Skeletal muscle satellite cell (primary cell): Measurements from ENCODE around the gene SLC18A3.

Experiments used
- H3K27me3 ChIP-seq: 2 replicates; pipeline ENCODE4 v1.7.0; 2013; ENCODE audit warnings: low read length; ENCODE audit not compliant: control insufficient read depth, insufficient read depth
- H3K36me3 ChIP-seq: 2 replicates; pipeline ENCODE4 v1.7.0; 2013; ENCODE audit warnings: mild to moderate bottlenecking, control low read depth, low read length; ENCODE audit not compliant: insufficient read depth
- H3K4me1 ChIP-seq: 2 replicates; pipeline ENCODE4 v1.7.0; 2013; ENCODE audit warnings: low read length; ENCODE audit not compliant: control insufficient read depth, insufficient read depth
- H3K4me2 ChIP-seq: 2 replicates; pipeline ENCODE4 v1.7.0; 2013; ENCODE audit warnings: mild to moderate bottlenecking, low read length
- H3K4me3 ChIP-seq: 2 replicates; pipeline ENCODE4 v1.7.0; 2013; ENCODE audit warnings: low read length
- H3K9ac ChIP-seq: 2 replicates; pipeline ENCODE4 v1.7.0; 2013; ENCODE audit warnings: mild to moderate bottlenecking, low read depth, low read length, moderate library complexity
- H3K9me3 ChIP-seq: replicated peaks from 2 replicates; pipeline ENCODE4 v1.7.0; 2013; ENCODE audit warnings: mild to moderate bottlenecking, control low read depth, low read length

SLC18A3 gene

GRCh38 chr10:49578392-49578791 lies 31.7 kb upstream of the SLC18A3 start:
- no peak overlapping the region for H3K4me3 ChIP-seq
- H3K36me3 ChIP-seq, result no peaks in the 10 kb centered on the region
- no peaks in the 10 kb centered on the region for H3K9me3 ChIP-seq
- H3K9ac ChIP-seq, result no peak overlapping the region
- H3K4me2 ChIP-seq, result no peak overlapping the region
- peaks cover 6% of the 10 kb centered on the region for H3K4me1 ChIP-seq
- no peaks in the 10 kb centered on the region for H3K27me3 ChIP-seq

- Histone ChIP-seq H3K4me3 (no peak overlapping the region), H3K4me1 (peaks cover under 1% of the 10 kb centered on the region), H3K9me3 (no peaks in the 10 kb centered on the region), H3K27me3 (no peaks in the 10 kb centered on the region), H3K36me3 (no peaks in the 10 kb centered on the region), H3K9ac (no peak overlapping the region), H3K4me2 (no peak overlapping the region)
These were observed 30.5 kb upstream of the SLC18A3 start for GRCh38 chr10:49579621-49580020.

DNA sequence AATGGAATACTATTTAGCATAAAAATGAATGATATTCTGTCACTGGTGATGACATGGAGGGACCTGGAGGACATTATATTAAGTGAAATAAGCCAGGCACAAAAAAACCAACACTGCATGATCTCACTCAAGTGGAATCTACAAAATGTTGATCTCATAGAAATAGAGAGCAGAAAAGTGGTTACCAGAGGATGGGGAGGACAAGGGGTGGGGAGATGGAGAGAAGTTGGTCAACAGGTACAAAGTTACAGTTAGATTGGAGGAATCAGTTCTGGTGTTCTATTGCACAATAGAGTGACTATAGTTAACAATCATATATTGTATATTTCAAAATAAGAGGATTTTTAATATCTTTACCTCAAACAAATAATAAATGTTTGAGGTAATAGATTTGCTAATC lies 24.7 kb upstream of the SLC18A3 start:
- Histone ChIP-seq H3K4me2 (no peak overlapping the region), H3K27me3 (no peaks in the 10 kb centered on the region), H3K36me3 (no peaks in the 10 kb centered on the region), H3K4me3 (no peak overlapping the region), H3K4me1 (peaks cover 12% of the 10 kb centered on the region), H3K9ac (no peak overlapping the region), H3K9me3 (no peaks in the 10 kb centered on the region)

DNA sequence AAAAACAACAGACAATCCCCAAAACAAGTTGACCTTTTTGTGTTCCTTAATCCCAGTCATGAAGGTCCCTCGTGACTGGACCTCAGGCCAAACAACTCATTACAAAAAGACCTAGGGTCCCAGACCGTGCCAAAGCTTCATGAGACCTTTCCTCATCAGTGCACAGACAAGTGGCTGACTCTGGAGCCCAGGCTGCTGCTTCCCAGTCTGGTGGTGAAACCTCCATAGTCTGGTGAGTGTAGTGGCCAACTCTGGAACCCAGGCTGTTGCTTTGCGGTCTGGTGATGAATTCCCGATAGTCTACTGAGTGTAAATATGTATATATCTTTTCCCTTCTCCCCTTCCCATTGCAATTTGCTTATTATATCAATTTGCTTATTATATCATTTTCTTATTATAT lies 22.1 kb upstream of the SLC18A3 start:
- Histone ChIP-seq H3K9ac (no peak overlapping the region), H3K4me3 (no peak overlapping the region), H3K9me3 (no peaks in the 10 kb centered on the region), H3K4me1 (peaks cover 12% of the 10 kb centered on the region), H3K36me3 (no peaks in the 10 kb centered on the region), H3K4me2 (no peak overlapping the region), H3K27me3 (no peaks in the 10 kb centered on the region)

DNA sequence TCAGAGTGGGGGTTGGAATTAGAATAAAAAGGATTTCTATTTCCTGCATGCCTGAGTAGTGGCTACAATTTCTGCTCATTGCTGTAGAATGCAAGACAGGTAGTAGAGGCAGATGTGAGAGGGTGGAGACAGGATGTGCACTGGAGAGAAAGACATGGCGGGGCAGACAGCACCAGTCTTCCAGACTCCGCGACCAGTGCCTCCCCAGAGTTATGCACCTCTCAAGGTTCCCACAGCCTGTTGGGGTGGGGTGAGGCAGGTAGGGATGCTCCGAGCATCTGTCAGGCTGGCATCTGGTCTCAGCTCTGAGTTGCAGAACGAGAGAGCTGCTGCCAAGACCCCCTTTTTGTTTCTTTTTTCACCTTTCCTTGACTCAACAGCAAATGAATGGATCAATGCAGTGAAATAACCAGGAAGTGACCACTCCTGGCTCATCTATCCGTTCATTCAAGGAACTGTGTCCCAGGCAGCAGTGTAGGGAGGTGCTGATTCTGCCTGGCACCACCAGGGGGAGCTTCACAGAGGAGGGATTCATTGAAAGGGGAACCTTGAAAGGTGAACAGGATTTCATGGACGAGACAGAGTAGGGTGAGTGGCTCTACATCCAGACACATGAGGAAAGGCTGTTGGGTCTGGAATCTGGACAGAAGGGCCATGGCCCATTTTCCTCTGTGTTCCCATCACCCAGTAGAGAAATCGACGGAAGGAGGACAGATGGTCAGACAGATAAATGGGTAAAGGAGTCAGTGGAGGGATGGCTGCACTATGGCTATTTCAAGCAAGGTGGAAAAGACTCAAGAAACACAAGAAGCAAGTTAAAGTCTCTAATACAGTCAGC lies 17.2 kb upstream of the SLC18A3 start:
- H3K27me3 ChIP-seq, result no peaks in the 10 kb centered on the region
- H3K4me1 ChIP-seq, result no peaks in the 10 kb centered on the region
- H3K9ac ChIP-seq, result no peak overlapping the region
- no peaks in the 10 kb centered on the region for H3K36me3 ChIP-seq
- peak overlapping the region; percentile 22 for H3K4me2 ChIP-seq
- no peaks in the 10 kb centered on the region for H3K9me3 ChIP-seq
- H3K4me3 ChIP-seq, result no peak overlapping the region

DNA sequence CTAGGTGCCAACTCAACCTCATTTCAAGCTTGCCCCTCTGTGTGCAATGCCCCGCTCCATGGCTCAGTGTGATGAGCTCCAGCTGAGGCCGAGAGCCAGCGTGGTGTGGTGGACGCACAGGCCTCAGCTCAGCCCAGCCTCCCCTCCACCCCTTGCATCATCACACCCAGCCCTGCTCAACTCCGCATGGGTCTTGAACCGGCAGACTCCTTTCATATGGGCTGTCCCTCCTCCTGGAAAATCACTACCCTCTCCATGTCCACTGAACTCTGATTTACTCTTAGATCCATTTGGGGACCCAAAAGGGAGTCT lies 16.6 kb upstream of the SLC18A3 start:
- Histone ChIP-seq H3K36me3 (no peaks in the 10 kb centered on the region), H3K27me3 (no peaks in the 10 kb centered on the region), H3K9ac (no peak overlapping the region), H3K4me2 (no peak overlapping the region), H3K9me3 (no peaks in the 10 kb centered on the region), H3K4me1 (no peaks in the 10 kb centered on the region), H3K4me3 (no peak overlapping the region)

DNA sequence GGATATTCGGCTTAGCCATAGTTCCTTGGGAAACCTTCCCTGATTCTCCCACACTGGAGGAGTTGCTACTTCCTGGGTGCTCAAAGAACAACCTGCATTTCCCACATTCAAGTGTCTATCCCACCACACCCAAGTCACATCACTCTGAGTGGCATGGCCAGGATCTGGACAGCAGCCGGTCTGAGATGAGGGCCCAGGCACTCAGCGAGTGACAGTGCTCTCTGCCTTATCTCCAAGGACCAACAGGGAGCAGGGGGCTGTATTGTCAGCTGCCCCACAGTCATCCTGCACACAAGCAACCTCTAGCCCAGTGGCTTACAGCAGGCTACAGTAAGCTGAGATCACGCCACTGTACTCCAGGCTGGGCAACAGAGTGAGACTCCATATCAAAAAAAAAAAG lies 16.1 kb upstream of the SLC18A3 start:
- H3K27me3 ChIP-seq, result no peaks in the 10 kb centered on the region

DNA sequence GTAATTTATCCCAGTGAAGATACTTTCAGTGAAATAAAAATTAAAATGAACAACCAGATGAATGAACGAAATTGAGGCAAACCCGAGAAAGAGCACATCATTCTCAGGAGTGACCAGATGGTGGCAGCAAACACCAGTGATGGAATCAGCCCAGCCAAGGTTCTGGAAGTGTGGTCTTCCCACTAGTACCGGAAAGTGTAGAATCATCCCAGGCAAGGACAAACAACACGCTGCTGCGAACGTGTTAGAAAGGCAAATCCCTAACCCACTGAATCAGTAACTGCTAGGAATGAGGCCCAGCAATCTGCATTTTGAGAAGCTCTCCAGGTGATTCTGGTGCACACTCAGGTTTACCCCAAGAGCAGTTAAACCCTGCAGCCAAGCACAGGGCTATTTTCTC lies 15.5 kb upstream of the SLC18A3 start:
- H3K4me1 ChIP-seq, result no peaks in the 10 kb centered on the region
- no peaks in the 10 kb centered on the region for H3K36me3 ChIP-seq
- no peaks in the 10 kb centered on the region for H3K9me3 ChIP-seq
- H3K4me2 ChIP-seq, result no peak overlapping the region
- H3K27me3 ChIP-seq, result no peaks in the 10 kb centered on the region
- H3K9ac ChIP-seq, result no peak overlapping the region
- no peak overlapping the region for H3K4me3 ChIP-seq

More for the DNA sequence above, 16.1 kb upstream of the SLC18A3 start:
- no peaks in the 10 kb centered on the region for H3K9me3 ChIP-seq
- H3K4me1 ChIP-seq, result no peaks in the 10 kb centered on the region
- H3K9ac ChIP-seq, result no peak overlapping the region
- no peaks in the 10 kb centered on the region for H3K36me3 ChIP-seq
- no peak overlapping the region for H3K4me3 ChIP-seq
- no peak overlapping the region for H3K4me2 ChIP-seq

GRCh38 chr10:49595003-49595712 lies 15.0 kb upstream of the SLC18A3 start:
- no peaks in the 10 kb centered on the region for H3K4me1 ChIP-seq
- no peaks in the 10 kb centered on the region for H3K9me3 ChIP-seq
- no peaks in the 10 kb centered on the region for H3K36me3 ChIP-seq
- H3K27me3 ChIP-seq, result no peaks in the 10 kb centered on the region
- H3K4me3 ChIP-seq, result no peak overlapping the region
- no peak overlapping the region for H3K9ac ChIP-seq
- no peak overlapping the region for H3K4me2 ChIP-seq

- H3K9ac ChIP-seq, result no peak overlapping the region
- H3K9me3 ChIP-seq, result no peaks in the 10 kb centered on the region
- H3K4me2 ChIP-seq, result no peak overlapping the region
- no peaks in the 10 kb centered on the region for H3K36me3 ChIP-seq
- no peaks in the 10 kb centered on the region for H3K27me3 ChIP-seq
- H3K4me3 ChIP-seq, result no peak overlapping the region
- H3K4me1 ChIP-seq, result no peaks in the 10 kb centered on the region
These were observed 14.2 kb upstream of the SLC18A3 start for GRCh38 chr10:49595713-49596492.

- Histone ChIP-seq H3K9me3 (no peaks in the 10 kb centered on the region), H3K4me1 (no peaks in the 10 kb centered on the region), H3K4me3 (no peak overlapping the region)
These were observed 13.7 kb upstream of the SLC18A3 start for GRCh38 chr10:49596493-49596809.

More at GRCh38 chr10:49596493-49596809, 13.7 kb upstream of the SLC18A3 start:
- Histone ChIP-seq H3K4me2 (no peak overlapping the region), H3K9ac (no peak overlapping the region), H3K36me3 (no peaks in the 10 kb centered on the region), H3K27me3 (peaks cover under 1% of the 10 kb centered on the region)
